Body of pancreas (tissue), 4 donors: ENCODE measurements around the gene MAD2L2.

Experiments used
- POLR2A ChIP-seq, 3 donors: fragments of 450-650 bp; IDR thresholded peaks; one replicate each; pipeline ENCODE4 v1.6.1; 2016; ENCODE audit warnings: antibody characterized with exemption in 3 of 3, mild to moderate bottlenecking in 2 of 3
- TF ChIP-seq, protein P1 (sequence below), 7 experiments: fragments of 450-650 bp in 4 of 7; fragments of 200-600 bp in 3 of 7; sonication (generic) in 3 of 7; IDR thresholded peaks; one replicate each; pipeline ENCODE4 v1.5.1; 2016 to 2019; ENCODE audit warnings: antibody characterized with exemption in 7 of 7

DNA sequence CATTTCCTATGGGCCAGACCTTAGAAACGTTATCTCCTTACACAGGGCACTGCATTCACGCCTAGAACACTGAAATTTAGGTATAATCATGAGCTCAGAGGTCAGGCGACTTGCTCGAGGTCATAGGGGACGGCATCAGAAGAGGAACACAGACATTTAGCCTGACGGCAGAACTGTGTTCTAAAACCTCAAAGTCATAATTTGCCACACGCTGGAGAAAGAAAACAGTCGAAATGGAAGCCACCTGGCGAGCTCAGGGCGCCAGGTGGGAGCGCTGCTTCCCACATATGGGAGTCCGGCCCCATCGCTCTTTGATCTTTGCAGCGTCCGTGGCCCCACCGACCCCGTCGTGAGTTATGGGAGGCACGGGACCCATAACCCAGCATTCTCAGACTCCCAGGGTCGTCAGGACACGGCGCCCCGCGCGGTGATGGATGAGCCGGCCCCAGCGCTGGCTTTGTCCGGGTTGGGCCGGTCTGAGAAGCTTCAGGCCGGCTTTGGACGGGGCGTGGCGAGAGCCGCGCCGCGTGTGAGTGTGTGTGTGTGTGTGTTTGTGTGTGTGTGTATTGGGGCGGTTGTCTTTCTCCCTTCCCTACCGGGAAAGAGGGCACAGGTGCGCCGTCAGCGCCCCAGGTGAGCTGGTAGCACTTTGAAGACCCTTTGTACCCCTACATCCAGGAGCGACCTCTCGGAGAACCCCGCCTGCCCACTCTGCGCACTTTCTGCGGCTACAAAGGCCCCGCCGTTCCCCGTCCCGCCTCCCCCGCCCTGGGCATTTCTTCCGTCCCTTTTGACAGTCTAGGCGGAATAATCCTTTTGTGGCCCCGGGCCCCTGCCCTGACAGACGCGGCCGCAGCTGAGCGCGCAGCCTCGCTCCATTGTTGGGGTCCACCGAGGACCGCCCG, 9.7 kb upstream of the MAD2L2 start:
- TF ChIP-seq, protein P1, sequence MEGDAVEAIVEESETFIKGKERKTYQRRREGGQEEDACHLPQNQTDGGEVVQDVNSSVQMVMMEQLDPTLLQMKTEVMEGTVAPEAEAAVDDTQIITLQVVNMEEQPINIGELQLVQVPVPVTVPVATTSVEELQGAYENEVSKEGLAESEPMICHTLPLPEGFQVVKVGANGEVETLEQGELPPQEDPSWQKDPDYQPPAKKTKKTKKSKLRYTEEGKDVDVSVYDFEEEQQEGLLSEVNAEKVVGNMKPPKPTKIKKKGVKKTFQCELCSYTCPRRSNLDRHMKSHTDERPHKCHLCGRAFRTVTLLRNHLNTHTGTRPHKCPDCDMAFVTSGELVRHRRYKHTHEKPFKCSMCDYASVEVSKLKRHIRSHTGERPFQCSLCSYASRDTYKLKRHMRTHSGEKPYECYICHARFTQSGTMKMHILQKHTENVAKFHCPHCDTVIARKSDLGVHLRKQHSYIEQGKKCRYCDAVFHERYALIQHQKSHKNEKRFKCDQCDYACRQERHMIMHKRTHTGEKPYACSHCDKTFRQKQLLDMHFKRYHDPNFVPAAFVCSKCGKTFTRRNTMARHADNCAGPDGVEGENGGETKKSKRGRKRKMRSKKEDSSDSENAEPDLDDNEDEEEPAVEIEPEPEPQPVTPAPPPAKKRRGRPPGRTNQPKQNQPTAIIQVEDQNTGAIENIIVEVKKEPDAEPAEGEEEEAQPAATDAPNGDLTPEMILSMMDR (IDR thresholded peaks at IDR 0.05), result no peak
- no peak for TF ChIP-seq POLR2A (IDR thresholded peaks at IDR 0.05)
